ENCODE data around the gene LHX8. TPM values are rescaled to one million over a fixed set of nuclear protein-coding genes. Genes with fewer than 3 reads are reported as not detected.
"Not testable (repeated sequence)": the region's sequence is repeated elsewhere in the genome, so short reads cannot be mapped to it uniquely, and the experiment has no call there.

Gene LHX8
- total and polyA plus RNA-seq, 12 donors: not detected

DNA sequence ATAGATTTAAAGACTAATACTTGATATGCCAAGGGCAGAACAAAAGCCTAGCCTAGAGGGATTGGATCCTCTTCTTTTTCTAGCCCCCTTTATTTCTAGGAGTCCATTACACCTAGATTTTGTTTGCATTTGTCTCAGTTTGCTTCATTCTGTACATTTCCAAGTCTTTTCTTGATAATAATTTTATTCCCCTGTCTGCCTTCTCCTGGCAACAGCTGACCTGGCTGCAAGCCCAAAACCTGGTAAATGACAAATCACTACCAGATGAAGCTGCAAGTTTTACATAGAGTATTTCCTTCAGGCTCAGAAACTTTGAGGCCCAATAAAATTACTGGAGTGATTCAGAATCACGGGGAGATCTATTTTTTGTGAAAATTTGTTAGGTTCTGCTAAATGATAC, 36.5 kb upstream of the LHX8 start:
- intact Hi-C loops (cut with DNase I): no loop called here

DNA sequence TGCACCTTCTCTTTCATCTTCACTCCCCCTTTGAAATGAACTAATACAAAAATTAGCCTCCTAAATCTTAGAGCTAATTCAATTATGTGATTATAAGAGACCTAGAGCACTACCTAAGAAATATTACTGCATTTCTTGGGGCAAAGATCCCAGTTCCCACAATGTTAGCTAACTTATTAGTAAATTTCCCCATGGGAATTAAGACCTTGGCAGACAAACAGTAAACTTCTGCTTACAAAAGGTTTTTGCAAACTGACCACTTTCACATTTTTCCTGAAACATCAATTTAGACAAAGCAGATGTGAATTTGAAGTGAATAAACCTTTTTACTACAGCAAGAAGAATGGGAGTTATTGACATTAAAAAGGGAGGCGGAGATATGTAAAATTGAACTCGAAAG, 34.6 kb upstream of the LHX8 start:
- Histone ChIP-seq H3K36me3 (no peaks in the 10 kb centered on the region), H3K4me1 (no peaks in the 10 kb centered on the region), H3K27ac (no peak overlapping the region), H3K9me3 (no peaks in the 10 kb centered on the region), H3K4me3 (no peak overlapping the region), H3K27me3 (no peaks in the 10 kb centered on the region)
- WGBS, 2 donors: 74 to 83% methylated on average over 2 of the region's 2 CpGs
- no peak for ATAC-seq
- no peak for DNase-seq
- TF ChIP-seq, protein P1, sequence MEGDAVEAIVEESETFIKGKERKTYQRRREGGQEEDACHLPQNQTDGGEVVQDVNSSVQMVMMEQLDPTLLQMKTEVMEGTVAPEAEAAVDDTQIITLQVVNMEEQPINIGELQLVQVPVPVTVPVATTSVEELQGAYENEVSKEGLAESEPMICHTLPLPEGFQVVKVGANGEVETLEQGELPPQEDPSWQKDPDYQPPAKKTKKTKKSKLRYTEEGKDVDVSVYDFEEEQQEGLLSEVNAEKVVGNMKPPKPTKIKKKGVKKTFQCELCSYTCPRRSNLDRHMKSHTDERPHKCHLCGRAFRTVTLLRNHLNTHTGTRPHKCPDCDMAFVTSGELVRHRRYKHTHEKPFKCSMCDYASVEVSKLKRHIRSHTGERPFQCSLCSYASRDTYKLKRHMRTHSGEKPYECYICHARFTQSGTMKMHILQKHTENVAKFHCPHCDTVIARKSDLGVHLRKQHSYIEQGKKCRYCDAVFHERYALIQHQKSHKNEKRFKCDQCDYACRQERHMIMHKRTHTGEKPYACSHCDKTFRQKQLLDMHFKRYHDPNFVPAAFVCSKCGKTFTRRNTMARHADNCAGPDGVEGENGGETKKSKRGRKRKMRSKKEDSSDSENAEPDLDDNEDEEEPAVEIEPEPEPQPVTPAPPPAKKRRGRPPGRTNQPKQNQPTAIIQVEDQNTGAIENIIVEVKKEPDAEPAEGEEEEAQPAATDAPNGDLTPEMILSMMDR (IDR thresholded peaks at IDR 0.05): no peak
- intact Hi-C loops (cut with DNase I): no loop called here

More for the DNA sequence above, 36.5 kb upstream of the LHX8 start:
- 41 to 45% methylated on average over 1 of the region's 1 CpG for WGBS, 2 donors
- H3K4me3 ChIP-seq: no peak overlapping the region
- no peaks in the 10 kb centered on the region for H3K36me3 ChIP-seq
- no peaks in the 10 kb centered on the region for H3K27me3 ChIP-seq
- TF ChIP-seq, protein P1 (IDR thresholded peaks at IDR 0.05): no peak
- H3K9me3 ChIP-seq: peaks cover 0 to 5% (median 0%) of the 10 kb centered on the region in 11 donors
- no peak overlapping the region for H3K27ac ChIP-seq
- H3K4me1 ChIP-seq: no peaks in the 10 kb centered on the region
- DNase-seq (no peak), ATAC-seq (no peak)

DNA sequence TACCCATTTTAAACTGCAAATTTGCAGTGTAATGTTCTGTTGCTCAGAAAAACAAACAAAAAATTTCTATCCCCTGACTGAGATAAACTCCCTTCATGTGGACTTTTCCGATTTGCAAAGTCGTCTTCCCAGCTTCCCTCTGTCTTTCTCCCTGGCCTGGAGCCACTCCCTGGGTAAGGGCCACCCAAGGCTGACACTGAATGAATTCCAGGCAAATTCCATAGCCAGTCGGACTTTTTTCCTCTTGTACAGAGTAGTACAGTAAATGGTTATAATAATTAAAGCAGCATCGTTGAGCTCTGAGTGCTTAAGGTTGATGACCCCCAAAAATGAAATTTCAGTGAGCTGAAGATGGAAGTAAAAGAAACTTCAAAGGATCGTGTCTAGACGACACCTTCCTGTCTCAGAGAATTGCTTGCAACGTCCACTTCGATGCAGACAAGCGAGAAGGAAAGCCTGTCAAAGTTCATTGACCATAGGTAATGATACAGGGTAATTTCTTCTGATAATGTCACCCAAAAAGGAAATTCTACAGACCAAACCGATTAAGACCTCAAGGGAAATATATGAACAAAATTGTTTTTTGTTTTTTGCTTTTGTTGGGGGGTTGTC, 33.6 kb upstream of the LHX8 start:
- Histone ChIP-seq H3K36me3 (no peaks in the 10 kb centered on the region), H3K9me3 (no peaks in the 10 kb centered on the region), H3K4me1 (no peaks in the 10 kb centered on the region), H3K4me3 (no peak overlapping the region), H3K27me3 (no peaks in the 10 kb centered on the region), H3K27ac (no peak overlapping the region)
- 56 to 57% methylated on average over 10 of the region's 10 CpGs for WGBS, 2 donors
- no peak for ATAC-seq
- intact Hi-C loops (cut with DNase I): no loop called here
- TF ChIP-seq, protein P1 (IDR thresholded peaks at IDR 0.05): no peak
- no peak for DNase-seq

DNA sequence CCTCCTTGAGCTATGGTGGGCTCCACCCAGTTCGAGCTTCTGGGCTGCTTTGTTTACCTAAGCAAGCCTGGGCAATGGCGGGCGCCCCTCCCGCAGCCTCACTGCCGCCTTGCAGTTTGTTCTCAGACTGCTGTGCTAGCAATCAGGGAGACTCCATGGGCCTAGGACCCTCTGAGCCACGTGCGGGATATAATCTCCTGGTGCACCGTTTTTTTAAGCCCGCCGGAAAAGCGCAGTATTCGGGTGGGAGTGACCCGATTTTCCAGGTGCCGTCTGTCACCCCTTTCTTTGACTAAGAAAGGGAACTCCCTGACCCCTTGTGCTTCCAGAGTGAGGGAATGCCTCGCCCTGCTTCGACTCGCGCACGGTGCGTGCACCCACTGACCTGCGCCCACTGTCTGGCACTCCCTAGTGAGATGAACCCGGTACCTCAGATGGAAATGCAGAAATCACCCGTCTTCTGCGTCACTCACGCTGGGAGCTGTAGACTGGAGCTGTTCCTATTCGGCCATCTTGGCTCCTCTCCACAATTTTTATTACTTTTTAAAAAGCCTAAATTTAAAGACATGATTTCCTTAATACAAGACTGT, 21.7 kb upstream of the LHX8 start:
- H3K4me1 ChIP-seq; H3K4me3 ChIP-seq; intact Hi-C loops (cut with DNase I); DNase-seq; H3K27me3 ChIP-seq; H3K36me3 ChIP-seq; H3K27ac ChIP-seq; H3K9me3 ChIP-seq; ATAC-seq: not testable (repeated sequence)
- 91 to 92% methylated on average over 24 to 26 of the region's 26 CpGs for WGBS, 2 donors

DNA sequence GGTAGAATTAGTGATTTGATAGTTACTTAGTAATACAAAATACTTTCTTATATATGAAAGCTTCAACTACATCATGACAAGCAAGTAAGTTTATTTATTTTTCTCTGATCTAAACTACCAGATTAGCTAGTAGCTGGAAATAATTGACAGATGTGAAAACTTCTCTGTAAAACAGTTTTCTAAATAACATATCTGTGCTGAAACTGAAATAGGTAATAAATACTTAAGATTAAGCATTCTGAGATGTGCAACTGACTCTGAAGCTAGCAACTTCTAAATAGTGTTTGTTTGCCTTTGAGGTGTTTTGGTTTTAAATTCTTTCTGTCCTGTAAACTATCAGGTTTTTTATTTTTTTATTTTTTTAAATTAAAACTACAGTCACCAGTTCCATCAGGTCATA, 18.5 kb upstream of the LHX8 start:
- Histone ChIP-seq H3K27ac (no peak overlapping the region), H3K9me3 (no peaks in the 10 kb centered on the region), H3K4me3 (no peak overlapping the region), H3K36me3 (no peaks in the 10 kb centered on the region), H3K4me1 (no peaks in the 10 kb centered on the region), H3K27me3 (peaks cover 0 to 13% (median 0%) of the 10 kb centered on the region in 7 donors)
- TF ChIP-seq, protein P1 (IDR thresholded peaks at IDR 0.05): no peak
- DNase-seq: no peak
- ATAC-seq: no peak
- intact Hi-C loops (cut with DNase I): no loop called here

Measured in heart right ventricle (tissue), 16 donors.